Tibial nerve (tissue), 4 donors: ENCODE measurements around the gene EXOG. TPM values are rescaled to one million over a fixed set of nuclear protein-coding genes. Genes with fewer than 3 reads are reported as not detected.

Experiments
- DNase-seq, 2 donors: peaks; one replicate each; pipeline ENCODE4 v3.0.0-alpha.2; 2019; ENCODE audit warnings: low spot score in 2 of 2
- H3K27ac ChIP-seq, 4 donors: fragments of 200-600 bp; sonication (generic) in 3 of 4; one replicate each; pipeline ENCODE4 v1.5.1; 2017 to 2019; ENCODE audit warnings: mild to moderate bottlenecking in 1 of 4
- H3K27me3 ChIP-seq, 2 donors: fragments of 200-600 bp; sonication (generic) in 1 of 2; one replicate each; pipeline versions ENCODE4 v1.5.1 to v1.6.0; 2017 to 2019
- H3K36me3 ChIP-seq, 3 donors: fragments of 200-600 bp; sonication (generic); one replicate each; pipeline ENCODE4 v1.5.1; 2018 to 2019
- H3K4me1 ChIP-seq, 4 donors: fragments of 200-600 bp; sonication (generic) in 3 of 4; one replicate each; pipeline ENCODE4 v1.5.1; 2017 to 2019
- H3K4me3 ChIP-seq, 4 donors: fragments of 200-600 bp; sonication (generic) in 3 of 4; one replicate each; pipeline ENCODE4 v1.5.1; 2017 to 2019; ENCODE audit warnings: mild to moderate bottlenecking in 1 of 4, moderate library complexity in 1 of 4
- H3K9me3 ChIP-seq, 4 donors: fragments of 200-600 bp; sonication (generic) in 3 of 4; one replicate each; pipeline ENCODE4 v1.5.1; 2017 to 2019
- CTCF ChIP-seq, 5 experiments: fragments of 200-600 bp in 3 of 5; fragments of 450-650 bp in 2 of 5; sonication (generic) in 3 of 5; IDR thresholded peaks; one replicate each; pipeline ENCODE4 v1.5.1; 2016 to 2019; ENCODE audit warnings: antibody characterized with exemption in 5 of 5, mild to moderate bottlenecking in 3 of 5, moderate library complexity in 2 of 5
- EP300 ChIP-seq, 2 donors: sonication (generic); formaldehyde crosslinking; IDR thresholded peaks; one replicate each; pipeline ENCODE4 v1.6.1; 2017; ENCODE audit warnings: antibody characterized with exemption in 2 of 2, mild to moderate bottlenecking in 1 of 2
- POLR2A ChIP-seq, 2 donors: fragments of 450-650 bp; IDR thresholded peaks; one replicate each; pipeline ENCODE4 v1.6.1; 2017; ENCODE audit warnings: antibody characterized with exemption in 2 of 2, mild to moderate bottlenecking in 2 of 2, moderate library complexity in 2 of 2
- WGBS, 2 donors: methylation state at CpG; one replicate each; pipeline ENCODE4 v1.1.5; 2018; 5-methylcytosine and 5-hydroxymethylcytosine counted together
- total RNA-seq, 4 donors: library from RNA; depleted of rRNA; stranded (reverse); fragments of >200 nt; gene quantifications; one replicate each; pipeline ENCODE4 v1.1.0, GENCODE V29; 2016

The EXOG gene
- total RNA-seq, 4 donors from 2014 or later = 9.9 to 21.9 (median 20.9) TPM

- peak in 1 of 2 donors; percentile 20 for TF ChIP-seq EP300 (IDR thresholded peaks at IDR 0.05)
- TF ChIP-seq CTCF (IDR thresholded peaks at IDR 0.05) = no peak
- Histone ChIP-seq H3K27me3 (no peaks in the 10 kb centered on the region), H3K4me1 (peaks cover 0 to 63% (median 30%) of the 10 kb centered on the region in 4 donors), H3K27ac (peak overlapping the region in 3 of 4 donors; percentile 4 to 63 (median 31)), H3K4me3 (no peak overlapping the region), H3K9me3 (no peaks in the 10 kb centered on the region), H3K36me3 (no peaks in the 10 kb centered on the region)
- DNase-seq = no peak
- WGBS, 2 donors = 31 to 51% methylated on average over 12 of the region's 13 CpGs
Measured at GRCh38 chr3:38458796-38459498, 37.2 kb upstream of the EXOG start.

- H3K27me3 ChIP-seq = no peaks in the 10 kb centered on the region
- H3K9me3 ChIP-seq = no peaks in the 10 kb centered on the region
- peak overlapping the region in 3 of 4 donors; percentile 4 to 63 (median 31) for H3K27ac ChIP-seq
- no peak overlapping the region for H3K4me3 ChIP-seq
- peaks cover 0 to 63% (median 30%) of the 10 kb centered on the region in 4 donors for H3K4me1 ChIP-seq
- TF ChIP-seq CTCF (IDR thresholded peaks at IDR 0.05) (no peak), EP300 (IDR thresholded peaks at IDR 0.05) (no peak), POLR2A (IDR thresholded peaks at IDR 0.05) (no peak)
- DNase-seq = no peak
- WGBS, 2 donors = 74 to 84% methylated on average over 4 to 6 of the region's 10 CpGs
- no peaks in the 10 kb centered on the region for H3K36me3 ChIP-seq
Measured at GRCh38 chr3:38459499-38460048, 36.6 kb upstream of the EXOG start.

GRCh38 chr3:38460377-38461270 lies 35.5 kb upstream of the EXOG start:
- Histone ChIP-seq H3K27ac (peak overlapping the region in 1 of 4 donors; percentile 31), H3K9me3 (peaks cover 0 to 2% (median under 1%) of the 10 kb centered on the region in 4 donors), H3K4me3 (no peak overlapping the region), H3K4me1 (peaks cover 0 to 61% (median 29%) of the 10 kb centered on the region in 4 donors), H3K27me3 (no peaks in the 10 kb centered on the region), H3K36me3 (no peaks in the 10 kb centered on the region)
- no peak for DNase-seq
- WGBS, 2 donors = 69 to 72% methylated on average over 12 of the region's 12 CpGs
- TF ChIP-seq POLR2A (IDR thresholded peaks at IDR 0.05) = no peak

GRCh38 chr3:38465588-38466154 lies 30.5 kb upstream of the EXOG start:
- Histone ChIP-seq H3K4me3 (no peak overlapping the region), H3K4me1 (peaks cover 0 to 11% (median under 1%) of the 10 kb centered on the region in 4 donors), H3K27me3 (no peaks in the 10 kb centered on the region), H3K27ac (no peak overlapping the region), H3K36me3 (no peaks in the 10 kb centered on the region), H3K9me3 (peaks cover 0 to 27% (median 7%) of the 10 kb centered on the region in 4 donors)
- WGBS, 2 donors = 97 to 98% methylated on average over 1 of the region's 1 CpG
- DNase-seq = no peak
- TF ChIP-seq CTCF (IDR thresholded peaks at IDR 0.05) (no peak), POLR2A (IDR thresholded peaks at IDR 0.05) (no peak), EP300 (IDR thresholded peaks at IDR 0.05) (no peak)

- no peak overlapping the region for H3K27ac ChIP-seq
- WGBS, 2 donors = 93 to 100% methylated on average over 1 of the region's 1 CpG
- H3K4me3 ChIP-seq = no peak overlapping the region
- H3K9me3 ChIP-seq = peaks cover 0 to 27% (median 7%) of the 10 kb centered on the region in 4 donors
- H3K36me3 ChIP-seq = no peaks in the 10 kb centered on the region
- TF ChIP-seq EP300 (IDR thresholded peaks at IDR 0.05) = no peak
- TF ChIP-seq POLR2A (IDR thresholded peaks at IDR 0.05) = no peak
- TF ChIP-seq CTCF (IDR thresholded peaks at IDR 0.05) = no peak
- peaks cover 0 to 25% (median 0%) of the 10 kb centered on the region in 4 donors for H3K4me1 ChIP-seq
- H3K27me3 ChIP-seq = no peaks in the 10 kb centered on the region
- no peak for DNase-seq
Measured at GRCh38 chr3:38468765-38469164, 27.4 kb upstream of the EXOG start.
